ENCODE results near the gene RAB11FIP4.
"Not testable (repeated sequence)": the region's sequence is repeated elsewhere in the genome, so short reads cannot be mapped to it uniquely, and the experiment has no call there.

The RAB11FIP4 gene

GRCh38 chr17:31391496-31391949, at the start of gene RAB11FIP4:
TSS of gene RAB11FIP4 (plus strand) at chr17:31391675. CDS start at chr17:31391853, 178 bp downstream.
- peak in 3 of 10 donors; percentile 39 to 90 (median 74) for DNase-seq
- intact Hi-C loops (cut with DNase I): no loop called here

- DNase-seq; intact Hi-C loops (cut with DNase I): not testable (repeated sequence)
These were observed 46.2 kb upstream of the RAB11FIP4 start for GRCh38 chr17:31345191-31345747.

- intact Hi-C loops (cut with DNase I): no loop called here
- DNase-seq: no peak
These were observed 42.0 kb upstream of the RAB11FIP4 start for GRCh38 chr17:31349454-31349853.

DNA sequence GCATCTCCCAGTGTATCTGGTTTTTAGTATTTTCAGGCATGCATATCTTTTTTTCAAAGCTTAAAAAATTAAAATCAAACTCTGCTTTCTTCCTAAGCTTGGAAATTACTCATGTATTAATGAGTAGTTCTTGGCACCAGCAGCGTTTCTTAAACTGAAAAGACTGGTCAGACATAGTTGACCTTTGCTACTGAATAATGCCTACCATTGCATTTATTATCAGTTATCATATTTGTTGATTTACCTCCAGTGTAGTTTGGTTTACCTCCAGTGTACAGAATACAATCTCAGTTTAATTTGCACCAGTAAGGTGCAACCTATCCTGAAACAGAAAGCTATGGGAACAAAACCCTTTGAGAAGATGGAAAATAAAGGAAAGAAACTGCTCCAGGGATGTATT, 35.5 kb upstream of the RAB11FIP4 start:
- intact Hi-C loops (cut with DNase I): no loop called here
- no peak for DNase-seq

GRCh38 chr17:31357091-31357490, 34.4 kb upstream of the RAB11FIP4 start:
- intact Hi-C loops (cut with DNase I): no loop called here
- DNase-seq: no peak

GRCh38 chr17:31357839-31358394, 33.6 kb upstream of the RAB11FIP4 start:
- intact Hi-C loops (cut with DNase I): no loop called here
- no peak for DNase-seq

GRCh38 chr17:31364012-31364411, 27.5 kb upstream of the RAB11FIP4 start:
- intact Hi-C loops (cut with DNase I): no loop called here

DNA sequence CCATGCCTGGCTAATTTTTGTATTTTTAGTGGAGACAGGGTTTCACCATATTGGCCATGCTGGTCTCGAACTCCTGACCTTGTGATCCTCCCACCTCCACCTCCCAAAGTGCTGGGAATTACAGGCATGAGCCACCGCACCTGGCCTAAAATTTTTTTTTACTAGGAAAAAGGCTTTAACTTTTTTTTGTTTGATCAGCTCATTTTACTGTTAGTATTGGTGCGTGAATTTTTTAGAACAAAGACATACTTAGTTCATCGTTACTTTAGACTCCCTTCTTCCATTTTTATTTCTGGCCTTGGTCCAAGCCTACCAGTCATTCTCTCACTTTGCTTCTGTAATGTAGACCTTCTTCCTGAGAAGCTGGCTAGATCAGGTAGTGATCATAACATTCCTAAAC, 25.4 kb upstream of the RAB11FIP4 start:
- no peak for DNase-seq
- intact Hi-C loops (cut with DNase I): no loop called here

More at GRCh38 chr17:31364012-31364411, 27.5 kb upstream of the RAB11FIP4 start:
- DNase-seq: no peak

- DNase-seq: no peak
- intact Hi-C loops (cut with DNase I): no loop called here
These were observed 22.2 kb upstream of the RAB11FIP4 start for GRCh38 chr17:31369266-31369665.

DNA sequence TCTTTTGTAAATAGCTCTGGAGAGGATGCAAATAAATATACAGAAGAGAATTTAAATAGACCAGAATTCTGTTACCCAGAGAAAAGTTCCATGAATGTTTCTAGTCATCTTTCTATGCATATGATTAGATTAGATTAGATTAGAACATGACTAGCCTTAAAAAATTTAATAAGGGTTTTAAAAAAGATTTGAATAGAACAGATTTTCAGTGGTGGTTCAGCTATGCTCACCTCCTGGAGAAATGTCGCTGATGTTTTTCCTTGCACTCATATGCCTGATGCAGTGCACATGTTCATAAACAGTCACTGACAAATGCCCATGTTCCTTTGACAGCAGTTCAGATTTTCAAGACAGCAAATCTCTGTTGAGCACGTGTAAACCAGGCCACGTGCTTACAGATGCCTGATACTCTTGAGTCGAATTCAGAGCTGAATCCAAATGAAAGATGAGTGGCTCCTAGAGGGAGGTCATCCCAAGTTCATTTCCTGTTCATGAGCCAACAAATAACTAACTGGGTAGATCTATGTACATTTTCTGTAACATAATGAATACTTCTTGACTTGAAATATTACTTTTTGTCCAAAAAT, 19.9 kb upstream of the RAB11FIP4 start:
- no peak for DNase-seq
- intact Hi-C loops (cut with DNase I): loop anchor here (2.0 to 5.0 kb wide), 3 partner anchors 49 to 359 kb away; partner anchors contain the start of gene EVI2A

DNA sequence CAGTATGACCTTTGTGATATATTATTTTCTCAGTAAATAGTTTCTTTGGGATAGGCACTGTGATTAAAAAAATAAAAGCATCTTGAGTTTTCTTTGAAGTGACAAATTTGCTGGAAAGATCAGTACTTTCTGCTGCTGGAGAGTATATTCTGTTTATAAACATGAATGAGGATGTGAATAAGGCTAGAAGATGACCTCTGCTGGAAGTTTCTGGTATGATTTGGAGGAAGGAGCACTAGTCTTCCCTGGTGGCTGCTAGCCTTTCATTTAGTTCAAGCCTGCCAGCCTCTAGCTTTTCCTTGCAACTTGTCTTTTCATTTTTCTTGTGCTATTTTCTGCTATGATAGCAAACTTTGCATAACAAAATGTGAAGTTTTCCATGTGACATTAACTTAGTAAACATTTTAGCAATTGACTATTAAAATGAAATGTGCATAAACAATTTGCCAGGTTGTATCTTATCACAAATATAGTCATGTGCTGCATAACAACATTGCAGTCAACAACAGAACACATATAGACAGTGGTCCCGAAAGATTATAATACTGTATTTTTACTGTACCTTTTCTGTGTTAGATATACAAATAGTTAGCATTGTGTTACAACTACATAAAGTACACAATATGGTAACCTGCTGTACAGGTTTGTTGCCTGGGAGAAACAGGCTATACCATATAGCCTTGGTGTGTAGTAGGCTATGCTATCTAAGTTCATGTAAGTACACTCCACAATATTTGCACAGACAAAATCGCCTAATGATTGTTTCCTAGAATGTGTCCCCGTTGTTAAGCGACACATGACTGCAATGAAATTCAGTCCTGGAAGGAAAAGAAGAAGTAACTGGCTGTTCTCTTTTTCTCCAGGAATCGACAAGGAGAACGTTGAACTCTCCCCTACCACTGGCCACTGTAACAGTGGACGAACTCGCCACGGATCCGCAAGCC, 18.1 kb upstream of the RAB11FIP4 start:
- no peak for DNase-seq
- intact Hi-C loops (cut with DNase I): loop anchor here (2.0 to 5.0 kb wide), 3 partner anchors 51 to 361 kb away; partner anchors contain the start of gene EVI2A

GRCh38 chr17:31374094-31374447, 17.4 kb upstream of the RAB11FIP4 start:
- DNase-seq: no peak
- intact Hi-C loops (cut with DNase I): loop anchor here (5.0 kb wide), 2 partner anchors 52 to 362 kb away; partner anchors contain the start of gene EVI2A

- DNase-seq: no peak
- intact Hi-C loops (cut with DNase I): loop anchor here (5.0 kb wide), 2 partner anchors 52 to 362 kb away; partner anchors contain the start of gene EVI2A
These were observed 17.0 kb upstream of the RAB11FIP4 start for GRCh38 chr17:31374503-31374902.

DNA sequence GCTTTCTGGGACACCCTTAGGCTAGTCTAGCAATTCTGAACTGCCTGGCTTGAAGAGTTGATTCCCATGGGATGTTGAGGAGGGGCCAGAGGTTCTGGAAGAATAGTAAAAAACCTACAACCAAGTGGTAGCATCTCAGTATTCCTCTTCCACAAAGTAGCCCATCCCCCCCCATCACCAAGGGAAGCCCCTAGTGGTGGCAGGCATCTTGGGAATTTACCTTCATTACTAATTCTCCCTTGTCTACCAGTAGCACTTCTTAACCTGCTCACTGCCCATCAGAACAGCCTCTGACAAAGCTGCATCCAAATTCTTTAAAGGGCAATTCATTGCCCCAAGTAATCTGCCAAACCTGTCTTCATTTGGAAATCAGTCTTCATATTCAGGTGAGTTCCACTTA, 12.8 kb upstream of the RAB11FIP4 start:
- intact Hi-C loops (cut with DNase I): no loop called here

DNA sequence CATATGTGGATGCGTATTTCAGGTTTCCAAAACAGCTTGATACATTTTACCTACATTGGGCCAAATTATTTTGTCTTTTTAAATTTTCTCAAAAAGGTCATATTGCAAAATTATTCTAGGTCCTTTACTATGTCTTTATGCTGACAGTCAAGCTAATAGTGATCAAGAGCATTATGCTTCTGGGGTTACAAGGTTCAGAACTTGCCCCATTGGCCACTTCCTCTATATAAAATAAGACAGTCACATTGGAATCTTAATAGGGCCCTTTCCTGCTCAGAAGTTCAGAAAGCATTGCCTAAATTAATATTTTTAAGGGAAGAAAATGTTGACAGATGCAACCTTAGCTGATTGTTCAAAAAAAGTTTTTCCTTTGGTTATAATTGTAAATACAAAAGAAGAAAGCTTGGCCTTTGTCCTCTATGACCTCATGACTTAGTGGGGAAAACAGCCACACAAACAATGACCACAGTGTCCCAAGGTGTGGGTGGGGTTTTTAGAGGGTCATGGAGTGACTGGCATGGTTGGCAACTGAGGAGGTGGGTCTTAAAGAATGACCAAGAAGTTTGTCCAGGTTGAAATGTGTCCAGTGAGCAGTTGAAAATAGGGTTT, 11.8 kb upstream of the RAB11FIP4 start:
- intact Hi-C loops (cut with DNase I): no loop called here
- DNase-seq: no peak

More for the DNA sequence above, 12.8 kb upstream of the RAB11FIP4 start:
- no peak for DNase-seq

GRCh38 chr17:31381165-31381668, 10.3 kb upstream of the RAB11FIP4 start:
- intact Hi-C loops (cut with DNase I): no loop called here
- DNase-seq: no peak

GRCh38 chr17:31382668-31383275, 8.7 kb upstream of the RAB11FIP4 start:
- peak in 1 of 10 donors; percentile 78 for DNase-seq
- intact Hi-C loops (cut with DNase I): not testable (repeated sequence)

- DNase-seq; intact Hi-C loops (cut with DNase I): not testable (repeated sequence)
These were observed 8.0 kb upstream of the RAB11FIP4 start for GRCh38 chr17:31383488-31383887.
